Measurements from ENCODE around the gene RDX. TPM values are rescaled to one million over a fixed set of nuclear protein-coding genes. Genes with fewer than 3 reads are reported as not detected.

RDX gene
- total and polyA plus RNA-seq, 2 donors (not counting 1 experiment from before 2014, with no cell fraction given): 4.4 to 34.8 TPM

GRCh38 chr11:110329445-110329844 is 33.0 kb upstream of the RDX start:
- H3K4me1 Mint-ChIP-seq: peaks cover 20% of the 10 kb centered on the region
- H4K20me1 ChIP-seq (ENCODE audit: control insufficient read depth, insufficient read depth, low read length, poor library complexity, severe bottlenecking): no peaks in the 10 kb centered on the region
- intact Hi-C loops (cut with micrococcal nuclease): loop anchor here (2.0 kb wide), 1 partner anchor 33 kb away; the partner anchor contains the start of gene RDX
- no peak overlapping the region for H2AFZ ChIP-seq (ENCODE audit: insufficient read depth, low read depth, low read length, poor library complexity, severe bottlenecking)
- H3K79me2 ChIP-seq (ENCODE audit: control insufficient read depth, insufficient read depth, low read length): no peaks in the 10 kb centered on the region
- no peaks in the 10 kb centered on the region for H3K36me3 ChIP-seq (replicated peaks in 1 of 2; ENCODE audit: control extremely low read depth in 1 of 2, control insufficient read depth in 1 of 2, extremely low read depth in 1 of 2, insufficient read depth in 2 of 2, low read length in 1 of 2)
- CTCF ChIA-PET: interaction anchor here (1.3 to 1.6 kb wide), 2 partner anchors 38 to 128 kb away, joined by 3 to 6 read pairs; no protein-coding TSS in a partner anchor
- WGBS (ENCODE audit: insufficient coverage): no CpG with 5 or more reads among the region's 1 CpG
- H3K9ac ChIP-seq (ENCODE audit: low read length): no peak overlapping the region
- no peaks in the 10 kb centered on the region for H3K27me3 Mint-ChIP-seq
- no peak for ATAC-seq (ENCODE audit: low read depth)
- no peak overlapping the region for H3K4me3 ChIP-seq (ENCODE audit: control extremely low read depth in 1 of 5, extremely low read depth in 1 of 5, insufficient read depth in 1 of 5, low read depth in 2 of 5, low read length in 4 of 5)
- no peak overlapping the region for H3K27ac ChIP-seq (ENCODE audit: low read length in 2 of 2)
- peaks cover 1 to 25% (median 2%) of the 10 kb centered on the region in 3 donors for H3K9me3 ChIP-seq (ENCODE audit: control extremely low read depth in 1 of 3, control insufficient read depth in 2 of 3, insufficient read depth in 1 of 3, low read length in 2 of 3)
- TF ChIP-seq EZH2 (IDR thresholded peaks at IDR 0.05; ENCODE audit: borderline replicate concordance, insufficient read depth, low read depth, low read length, poor library complexity, severe bottlenecking) (no peak), CTCF (IDR thresholded peaks at IDR 0.05) (no peak)
- H3K27ac Mint-ChIP-seq: peak overlapping the region; percentile 33
- H3K4me3 Mint-ChIP-seq: no peak overlapping the region
- peaks cover 5 to 9% of the 10 kb centered on the region in 2 donors for H3K4me1 ChIP-seq (ENCODE audit: control insufficient read depth in 2 of 2, insufficient read depth in 2 of 2, low read length in 2 of 2)
- no peak overlapping the region for H3K4me2 ChIP-seq (replicated peaks; ENCODE audit: low read depth, low read length, poor library complexity, severe bottlenecking)
- H3K9me3 Mint-ChIP-seq (ENCODE audit: insufficient read depth): peaks cover 2% of the 10 kb centered on the region
- H3K27me3 ChIP-seq (replicated peaks in 1 of 4; ENCODE audit: control extremely low read depth in 1 of 4, control insufficient read depth in 3 of 4, insufficient read depth in 4 of 4, low read length in 3 of 4): no peaks in the 10 kb centered on the region
- no peak for DNase-seq
- POLR2A ChIA-PET: no interaction called here

- Histone ChIP-seq H3K27ac (ENCODE audit: low read length in 2 of 2) (no peak overlapping the region), H3K79me2 (ENCODE audit: control insufficient read depth, insufficient read depth, low read length) (no peaks in the 10 kb centered on the region), H3K36me3 (replicated peaks in 1 of 2; ENCODE audit: control extremely low read depth in 1 of 2, control insufficient read depth in 1 of 2, extremely low read depth in 1 of 2, insufficient read depth in 2 of 2, low read length in 1 of 2) (no peaks in the 10 kb centered on the region), H3K4me3 (ENCODE audit: control extremely low read depth in 1 of 5, extremely low read depth in 1 of 5, insufficient read depth in 1 of 5, low read depth in 2 of 5, low read length in 4 of 5) (peak overlapping the region in 2 of 5 experiments; percentile 2 to 4), H3K9me3 (ENCODE audit: control extremely low read depth in 1 of 3, control insufficient read depth in 2 of 3, insufficient read depth in 1 of 3, low read length in 2 of 3) (peaks cover 1 to 25% (median 2%) of the 10 kb centered on the region in 3 donors), H3K27me3 (replicated peaks in 1 of 4; ENCODE audit: control extremely low read depth in 1 of 4, control insufficient read depth in 3 of 4, insufficient read depth in 4 of 4, low read length in 3 of 4) (no peaks in the 10 kb centered on the region), H3K4me2 (replicated peaks; ENCODE audit: low read depth, low read length, poor library complexity, severe bottlenecking) (peak overlapping the region; percentile 63), H3K4me1 (ENCODE audit: control insufficient read depth in 2 of 2, insufficient read depth in 2 of 2, low read length in 2 of 2) (peaks cover 5 to 9% of the 10 kb centered on the region in 2 donors), H3K9ac (ENCODE audit: low read length) (no peak overlapping the region), H4K20me1 (ENCODE audit: control insufficient read depth, insufficient read depth, low read length, poor library complexity, severe bottlenecking) (no peaks in the 10 kb centered on the region), H2AFZ (ENCODE audit: insufficient read depth, low read depth, low read length, poor library complexity, severe bottlenecking) (no peak overlapping the region)
- H3K9me3 Mint-ChIP-seq (ENCODE audit: insufficient read depth): peaks cover 2% of the 10 kb centered on the region
- peaks cover 20% of the 10 kb centered on the region for H3K4me1 Mint-ChIP-seq
- CTCF ChIA-PET: no interaction called here
- no CpG with 5 or more reads among the region's 3 CpGs for WGBS (ENCODE audit: insufficient coverage)
- DNase-seq: peak; percentile 13
- H3K4me3 Mint-ChIP-seq: peak overlapping the region; percentile 77
- H3K27ac Mint-ChIP-seq: peak overlapping the region; percentile 90
- intact Hi-C loops (cut with micrococcal nuclease): no loop called here
- H3K27me3 Mint-ChIP-seq: peaks cover under 1% of the 10 kb centered on the region
- no peak for ATAC-seq (ENCODE audit: low read depth)
- POLR2A ChIA-PET: no interaction called here
- TF ChIP-seq EZH2 (IDR thresholded peaks at IDR 0.05; ENCODE audit: borderline replicate concordance, insufficient read depth, low read depth, low read length, poor library complexity, severe bottlenecking) (no peak), CTCF (IDR thresholded peaks at IDR 0.05) (no peak)
Observed at GRCh38 chr11:110327508-110327907, 31.1 kb upstream of the RDX start.
